Measurements from ENCODE around the gene GLIPR1L2.
A peak's percentile ranks its signal among the peaks of the same experiment; 100 is the strongest.

GLIPR1L2 gene

DNA sequence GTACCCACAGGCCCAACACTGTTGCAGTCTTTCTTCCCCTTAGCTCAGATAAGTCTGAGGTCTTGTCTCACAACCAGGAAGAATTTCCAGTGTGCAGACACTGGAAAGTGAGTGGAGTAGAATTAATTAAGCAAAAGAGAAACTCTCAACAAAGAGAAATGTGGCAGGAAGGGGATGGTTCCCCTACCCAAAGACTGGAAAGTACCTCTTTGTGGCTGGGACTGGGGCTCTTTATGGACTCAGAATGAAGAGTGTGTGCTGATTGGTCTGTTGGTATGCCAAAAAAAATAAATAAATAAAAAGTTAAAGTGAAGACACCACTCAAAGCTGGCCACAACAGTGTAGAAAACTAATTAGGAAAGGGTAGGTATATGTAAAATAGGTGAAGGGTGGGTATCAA lies 30.0 kb upstream of the GLIPR1L2 start:
- TF ChIP-seq, protein P1, sequence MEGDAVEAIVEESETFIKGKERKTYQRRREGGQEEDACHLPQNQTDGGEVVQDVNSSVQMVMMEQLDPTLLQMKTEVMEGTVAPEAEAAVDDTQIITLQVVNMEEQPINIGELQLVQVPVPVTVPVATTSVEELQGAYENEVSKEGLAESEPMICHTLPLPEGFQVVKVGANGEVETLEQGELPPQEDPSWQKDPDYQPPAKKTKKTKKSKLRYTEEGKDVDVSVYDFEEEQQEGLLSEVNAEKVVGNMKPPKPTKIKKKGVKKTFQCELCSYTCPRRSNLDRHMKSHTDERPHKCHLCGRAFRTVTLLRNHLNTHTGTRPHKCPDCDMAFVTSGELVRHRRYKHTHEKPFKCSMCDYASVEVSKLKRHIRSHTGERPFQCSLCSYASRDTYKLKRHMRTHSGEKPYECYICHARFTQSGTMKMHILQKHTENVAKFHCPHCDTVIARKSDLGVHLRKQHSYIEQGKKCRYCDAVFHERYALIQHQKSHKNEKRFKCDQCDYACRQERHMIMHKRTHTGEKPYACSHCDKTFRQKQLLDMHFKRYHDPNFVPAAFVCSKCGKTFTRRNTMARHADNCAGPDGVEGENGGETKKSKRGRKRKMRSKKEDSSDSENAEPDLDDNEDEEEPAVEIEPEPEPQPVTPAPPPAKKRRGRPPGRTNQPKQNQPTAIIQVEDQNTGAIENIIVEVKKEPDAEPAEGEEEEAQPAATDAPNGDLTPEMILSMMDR (IDR thresholded peaks at IDR 0.05; ENCODE audit: low read depth, low read length), result no peak
- no peak overlapping the region for H3K4me3 ChIP-seq (replicated peaks in 1 of 2; ENCODE audit: low read depth in 2 of 2, low read length in 2 of 2)
- DNase-seq (ENCODE audit: low read depth in 2 of 2), result no peak

DNA sequence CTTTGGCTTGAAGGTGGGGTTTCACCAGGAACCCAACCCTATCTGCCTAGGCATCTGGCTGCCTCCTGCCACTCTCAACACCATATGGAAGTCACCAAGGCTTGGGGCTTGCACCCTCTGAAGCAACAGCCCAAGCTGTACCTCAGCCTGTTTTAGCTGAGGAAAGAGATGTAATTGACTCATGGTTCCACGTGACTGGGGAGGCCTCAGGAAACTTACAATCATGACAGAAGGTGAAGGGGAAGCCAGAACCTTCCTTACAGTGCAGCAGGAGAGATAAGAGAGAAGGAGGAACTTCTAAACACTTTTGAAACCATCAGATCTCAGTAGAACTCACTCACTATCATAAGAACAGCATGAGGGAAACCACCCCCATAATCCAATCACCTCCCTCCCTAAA lies 29.5 kb upstream of the GLIPR1L2 start:
- H3K4me3 ChIP-seq (replicated peaks in 1 of 2; ENCODE audit: low read depth in 2 of 2, low read length in 2 of 2), result no peak overlapping the region
- no peak for DNase-seq (ENCODE audit: low read depth in 2 of 2)
- TF ChIP-seq, protein P1 (IDR thresholded peaks at IDR 0.05; ENCODE audit: low read depth, low read length), result no peak

DNA sequence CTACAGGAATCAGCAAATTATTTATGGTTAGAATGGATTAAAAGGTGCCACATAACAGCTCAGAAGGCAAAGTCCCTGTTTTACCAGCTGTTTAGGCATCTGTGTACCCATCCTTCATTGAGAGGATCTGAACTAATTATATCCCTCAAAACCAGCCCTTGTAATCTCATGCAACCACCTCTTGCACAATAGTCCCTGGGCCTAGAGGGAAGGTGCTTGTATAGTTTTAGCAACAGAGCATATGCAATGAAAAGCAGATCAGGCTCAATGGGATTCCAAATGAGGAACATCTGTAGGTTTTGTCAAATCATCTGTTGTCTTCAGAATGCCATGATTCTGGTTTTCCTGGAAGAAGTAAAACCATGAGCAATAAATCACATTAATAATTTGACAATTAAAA lies 26.0 kb upstream of the GLIPR1L2 start:
- peak in 1 of 2 donors; percentile 34 for DNase-seq (ENCODE audit: low read depth in 2 of 2)
- H3K4me3 ChIP-seq (replicated peaks in 1 of 2; ENCODE audit: low read depth in 2 of 2, low read length in 2 of 2), result no peak overlapping the region

DNA sequence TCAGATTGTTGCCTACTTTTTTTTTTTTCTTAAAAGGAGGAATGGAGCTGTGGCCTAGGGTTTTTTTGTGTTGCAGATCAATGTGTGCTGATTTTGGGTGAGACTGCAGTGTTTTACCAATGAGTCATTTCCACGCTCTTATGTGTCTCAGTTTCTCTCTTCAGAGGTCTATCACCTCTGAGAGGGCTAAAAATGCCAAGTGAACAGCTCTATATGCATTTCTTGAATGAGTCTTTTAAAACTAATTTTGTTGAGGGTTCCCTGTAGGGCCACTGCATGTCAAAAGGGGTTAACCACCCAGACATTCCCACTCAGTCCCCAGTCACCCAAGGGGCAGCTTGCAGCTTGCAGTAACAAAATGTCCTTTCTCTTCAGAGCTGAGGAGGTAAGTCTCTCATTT lies 24.3 kb upstream of the GLIPR1L2 start:
- no peak overlapping the region for H3K4me3 ChIP-seq (replicated peaks in 1 of 2; ENCODE audit: low read depth in 2 of 2, low read length in 2 of 2)
- TF ChIP-seq, protein P1 (IDR thresholded peaks at IDR 0.05; ENCODE audit: low read depth, low read length), result no peak
- DNase-seq (ENCODE audit: low read depth in 2 of 2), result peak in 1 of 2 donors; percentile 38

More for the DNA sequence above, 26.0 kb upstream of the GLIPR1L2 start:
- TF ChIP-seq, protein P1 (IDR thresholded peaks at IDR 0.05; ENCODE audit: low read depth, low read length), result no peak

DNA sequence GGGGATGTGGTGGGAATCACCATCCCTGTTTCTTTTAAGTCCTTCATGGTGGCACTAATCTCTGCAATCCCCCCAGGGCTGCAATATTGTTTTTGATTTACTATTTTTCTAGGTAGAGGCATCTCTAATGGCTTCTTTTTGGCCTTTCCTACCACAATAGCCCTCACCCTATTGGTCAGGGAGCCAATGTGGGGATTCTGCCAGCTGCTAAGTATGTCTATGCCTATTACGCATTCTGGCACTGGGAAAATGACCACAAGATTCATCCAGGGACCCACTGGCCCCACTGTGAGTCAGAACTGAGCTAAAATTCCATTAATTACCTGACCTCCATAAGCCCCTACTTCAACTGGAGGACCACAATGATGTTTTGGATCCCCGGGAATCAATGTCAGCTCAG lies 15.9 kb upstream of the GLIPR1L2 start:
- H3K4me3 ChIP-seq (replicated peaks in 1 of 2; ENCODE audit: low read depth in 2 of 2, low read length in 2 of 2), result no peak overlapping the region
- no peak for DNase-seq (ENCODE audit: low read depth in 2 of 2)
- TF ChIP-seq, protein P1 (IDR thresholded peaks at IDR 0.05; ENCODE audit: low read depth, low read length), result no peak

DNA sequence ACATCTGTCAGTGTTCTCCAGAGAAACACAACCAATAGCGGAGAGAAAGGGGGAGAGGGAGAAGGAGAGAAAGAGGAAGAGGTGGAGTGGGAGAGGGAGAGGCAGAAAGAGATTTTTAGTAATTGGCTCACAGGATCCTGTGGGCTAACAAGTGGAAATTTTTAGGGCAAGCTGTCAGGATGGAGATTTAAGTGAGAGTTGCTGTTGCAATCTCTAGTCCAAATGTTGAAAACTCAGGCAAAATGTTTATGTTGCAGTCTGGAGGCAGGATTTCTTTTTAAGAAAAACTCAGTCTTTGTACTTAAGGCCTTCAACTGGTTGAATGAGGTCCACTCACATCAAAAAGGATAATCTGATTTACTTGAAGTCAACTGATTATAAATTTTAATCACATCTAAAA lies 12.5 kb upstream of the GLIPR1L2 start:
- TF ChIP-seq, protein P1 (IDR thresholded peaks at IDR 0.05; ENCODE audit: low read depth, low read length), result no peak
- peak in 1 of 2 donors; percentile 10 for DNase-seq (ENCODE audit: low read depth in 2 of 2)

DNA sequence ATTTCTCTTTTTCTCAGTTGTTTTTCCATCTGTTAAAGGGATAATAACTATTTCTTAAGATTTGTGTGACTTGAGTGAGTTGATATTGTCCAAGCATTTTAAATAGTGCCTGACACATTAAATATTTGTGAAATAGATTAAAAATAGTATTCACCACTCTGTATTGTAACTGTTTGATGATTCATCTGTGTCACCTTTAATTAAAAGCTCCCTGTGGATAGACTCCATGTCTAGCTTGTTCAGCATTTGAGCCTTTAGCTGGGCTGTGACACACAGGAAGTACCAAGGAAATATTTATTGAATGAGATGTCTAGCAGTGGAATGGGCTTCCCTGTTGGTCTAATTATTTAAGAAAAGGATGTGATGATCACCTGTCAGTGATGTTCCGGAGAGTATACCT lies 1.8 kb upstream of the GLIPR1L2 start:
- TF ChIP-seq, protein P1 (IDR thresholded peaks at IDR 0.05; ENCODE audit: low read depth, low read length), result no peak
- DNase-seq (ENCODE audit: low read depth in 2 of 2), result peak; percentile 5 to 62
- H3K4me3 ChIP-seq (replicated peaks in 1 of 2; ENCODE audit: low read depth in 2 of 2, low read length in 2 of 2), result no peak overlapping the region

More for the DNA sequence above, 12.5 kb upstream of the GLIPR1L2 start:
- H3K4me3 ChIP-seq (replicated peaks in 1 of 2; ENCODE audit: low read depth in 2 of 2, low read length in 2 of 2), result no peak overlapping the region

Measured in cardiac fibroblast (primary cell).